SU-DHL-6 (cell line): ENCODE data around the gene GFOD2.

ENCODE experiments used
- CTCF ChIP-seq: fragments of 200-600 bp; sonication (generic); IDR thresholded peaks from one replicate; pipeline ENCODE4 v1.5.1; 2017; ENCODE audit warnings: antibody characterized with exemption, mild to moderate bottlenecking, low read length, moderate library complexity; ENCODE audit not compliant: insufficient read depth, poor library complexity, severe bottlenecking
- EZH2phosphoT487 ChIP-seq: fragments of 200-600 bp; sonication (generic), shearing (Covaris generic); conservative IDR thresholded peaks from 2 replicates; pipeline ENCODE4 v1.6.1; 2018; ENCODE audit warnings: mild to moderate bottlenecking, antibody characterized with exemption, low read length, moderate library complexity, mixed read lengths

GRCh38 chr16:67702130-67702529 lies 17.0 kb downstream of the GFOD2 start:
- no peak for TF ChIP-seq CTCF
- TF ChIP-seq EZH2phosphoT487: no peak
